Fibroblast of the aortic adventitia (primary cell): ENCODE results near the gene SGIP1. TPM values are rescaled to one million over a fixed set of nuclear protein-coding genes. Genes with fewer than 3 reads are reported as not detected.

ENCODE experiments used
- DNase-seq: peaks from one replicate; pipeline ENCODE4 v3.0.0-alpha.2; 2010; ENCODE audit warnings: low read depth
- H3K4me3 ChIP-seq: 2 replicates; pipeline ENCODE4 v1.5.1; 2011; ENCODE audit warnings: low read depth, mild to moderate bottlenecking, control low read depth, low read length, moderate library complexity
- CTCF ChIP-seq: IDR thresholded peaks from 2 replicates; pipeline ENCODE4 v1.5.1; 2011; ENCODE audit warnings: mild to moderate bottlenecking, low read length, control low read depth, inconsistent platforms; ENCODE audit not compliant: insufficient read depth
- total RNA-seq: library from RNA; depleted of rRNA; stranded (reverse); fragments of >200 nt; gene quantifications from 2 replicates; pipeline ENCODE4 v1.2.3, GENCODE V29; 2012; ENCODE audit warnings: low replicate concordance

SGIP1 gene
- total RNA-seq, 1 donor, result 21.1 TPM

GRCh38 chr1:66678146-66678545 lies 144.2 kb downstream of the SGIP1 start:
- no peak for DNase-seq
- no peak overlapping the region for H3K4me3 ChIP-seq
- no peak for TF ChIP-seq CTCF

- DNase-seq, result no peak
- no peak overlapping the region for H3K4me3 ChIP-seq
- no peak for TF ChIP-seq CTCF
Observed at GRCh38 chr1:66679140-66679539, 145.2 kb downstream of the SGIP1 start.

GRCh38 chr1:66681686-66682085 lies 147.7 kb downstream of the SGIP1 start:
- no peak for TF ChIP-seq CTCF
- no peak for DNase-seq
- H3K4me3 ChIP-seq, result no peak overlapping the region

- TF ChIP-seq CTCF, result no peak
- DNase-seq, result no peak
- H3K4me3 ChIP-seq, result no peak overlapping the region
Observed at GRCh38 chr1:66682106-66682505, 148.2 kb downstream of the SGIP1 start.

- no peak for DNase-seq
- no peak for TF ChIP-seq CTCF
- no peak overlapping the region for H3K4me3 ChIP-seq
Observed at GRCh38 chr1:66684353-66684752, 150.4 kb downstream of the SGIP1 start.

- DNase-seq, result peak; percentile 57
- no peak for TF ChIP-seq CTCF
- H3K4me3 ChIP-seq, result no peak overlapping the region
Observed at GRCh38 chr1:66685265-66685664, 151.3 kb downstream of the SGIP1 start.

- H3K4me3 ChIP-seq, result no peak overlapping the region
- no peak for TF ChIP-seq CTCF
- peak; percentile 9 for DNase-seq
Observed at GRCh38 chr1:66685670-66686069, 151.7 kb downstream of the SGIP1 start.
